ENCODE results near the gene CADPS2. TPM values are rescaled to one million over a fixed set of nuclear protein-coding genes. Genes with fewer than 3 reads are reported as not detected.

CADPS2 gene
- total and polyA plus RNA-seq, 2 of the 8 experiments (the other 6 are each of a cell fraction or from before 2014, with no cell fraction given), result 8.9 to 22.3 TPM

DNA sequence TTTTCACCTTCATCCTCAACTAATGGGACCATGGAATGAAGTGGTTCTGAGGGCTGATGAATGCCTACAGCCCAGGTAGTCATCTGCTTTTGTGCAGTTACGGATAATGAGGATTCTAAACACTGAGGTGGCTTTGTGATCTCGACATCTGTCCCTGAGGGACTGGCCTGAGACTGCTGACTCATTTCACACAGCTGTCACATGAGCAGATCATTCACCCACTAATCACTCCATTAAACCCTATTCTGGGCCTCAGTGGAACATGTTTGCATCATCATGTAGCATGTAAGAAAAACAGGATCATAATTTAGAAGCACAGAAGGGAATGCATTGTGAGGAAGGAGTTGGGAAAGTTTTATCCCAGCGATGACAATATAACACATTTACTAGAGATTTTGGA, 502.3 kb downstream of the CADPS2 start:
- no peak overlapping the region for H2BK12ac ChIP-seq (ENCODE audit: low read depth, low read length)
- H3K9ac ChIP-seq (replicated peaks in 1 of 4; ENCODE audit: extremely low read depth in 1 of 4, low read depth in 3 of 4, low read length in 3 of 4), result no peak overlapping the region
- no peak for TF ChIP-seq GTF2F1 (IDR thresholded peaks at IDR 0.05; ENCODE audit: borderline replicate concordance, low read depth, low read length)
- no peak for TF ChIP-seq EGR1 (IDR thresholded peaks at IDR 0.05; ENCODE audit: borderline replicate concordance, low read depth, low read length)
- no peak for TF ChIP-seq PHF8 (conservative IDR thresholded peaks at IDR 0.05; ENCODE audit: low read depth, low read length)
- no peak for TF ChIP-seq GABPA (IDR thresholded peaks at IDR 0.05; ENCODE audit: borderline replicate concordance, insufficient read depth, low read length)
- TF ChIP-seq BCL11A (IDR thresholded peaks at IDR 0.05; ENCODE audit: low read depth in 2 of 2, low read length in 2 of 2), result no peak
- TF ChIP-seq JUND (IDR thresholded peaks at IDR 0.05; ENCODE audit: low read length), result no peak
- no peak for TF ChIP-seq TAF7 (optimal IDR thresholded peaks at IDR 0.05; ENCODE audit: borderline replicate concordance, low read depth, low read length)
- no peak for TF ChIP-seq POU5F1 (IDR thresholded peaks at IDR 0.05; ENCODE audit: low read depth, low read length)
- no peak for TF ChIP-seq BRCA1 (IDR thresholded peaks at IDR 0.05; ENCODE audit: low read depth, low read length)
- TF ChIP-seq CBX5 (IDR thresholded peaks at IDR 0.05; ENCODE audit: low read depth, low read length), result no peak
- TF ChIP-seq HDAC2 (IDR thresholded peaks at IDR 0.05; ENCODE audit: borderline replicate concordance in 1 of 2, low read depth in 2 of 2, low read length in 2 of 2), result no peak
- no peak for TF ChIP-seq EZH2 (IDR thresholded peaks at IDR 0.05; ENCODE audit: low read depth, low read length, severe bottlenecking)
- no peak for TF ChIP-seq ASH2L (IDR thresholded peaks at IDR 0.05; ENCODE audit: low read length)
- no peak for TF ChIP-seq SP2 (IDR thresholded peaks at IDR 0.05; ENCODE audit: low read length)
- TF ChIP-seq POLR2AphosphoS5 (IDR thresholded peaks at IDR 0.05; ENCODE audit: low read depth, low read length), result no peak
- no peak overlapping the region for H2AFZ ChIP-seq (ENCODE audit: low read length)
- H4K5ac ChIP-seq (ENCODE audit: insufficient read length, low read depth, low read length), result no peak overlapping the region
- ChIA-PET CTCF (ENCODE audit: partially characterized antibody) (no interaction called here), POLR2A (ENCODE audit: partially characterized antibody) (no interaction called here)
- no peak overlapping the region for H3K14ac ChIP-seq (ENCODE audit: insufficient read length)
- no peaks in the 10 kb centered on the region for H3K27me3 ChIP-seq (replicated peaks in 1 of 4; ENCODE audit: control insufficient read depth in 3 of 4, extremely low read depth in 1 of 4, insufficient read depth in 3 of 4, low read length in 3 of 4)
- H2BK20ac ChIP-seq (ENCODE audit: low read length), result no peak overlapping the region
- WGBS, 2 experiments (ENCODE audit: extremely low coverage in 1 of 2, insufficient coverage in 1 of 2, insufficient read length in 1 of 2, insufficient replicate concordance in 2 of 2, low coverage in 1 of 2, low lambda C conversion rate in 2 of 2, missing lambda C conversion rate in 1 of 2), result 57% methylated on average over 3 of the region's 3 CpGs; no CpG with 5 or more reads in 1 of the 2 experiments
- H3K4me1 ChIP-seq (replicated peaks in 1 of 4; ENCODE audit: control insufficient read depth in 3 of 4, insufficient read depth in 4 of 4, low read length in 3 of 4), result peaks cover 2 to 5% (median 2%) of the 10 kb centered on the region in 4 experiments; a peak in 5 of 7 replicates
- no peak for FAIRE-seq
- H2BK5ac ChIP-seq (ENCODE audit: low read depth, low read length), result no peak overlapping the region
- H3K4ac ChIP-seq (replicated peaks; ENCODE audit: insufficient read length, low read depth, low read length), result no peak overlapping the region
- no peaks in the 10 kb centered on the region for H4K20me1 ChIP-seq (replicated peaks in 1 of 2; ENCODE audit: control insufficient read depth in 1 of 2, insufficient read depth in 2 of 2, low read length in 2 of 2)
- no peak for DNase-seq (ENCODE audit: low read depth in 1 of 2, low spot score in 2 of 2)
- H3K18ac ChIP-seq (ENCODE audit: extremely low read depth, low read length), result no peak overlapping the region
- no peak overlapping the region for H3K27ac ChIP-seq (ENCODE audit: low read depth, low read length)
- H3K23me2 ChIP-seq (ENCODE audit: low read depth, low read length), result no peaks in the 10 kb centered on the region
- no peak overlapping the region for H4K91ac ChIP-seq (replicated peaks; ENCODE audit: insufficient read length, low read length)
- H2BK15ac ChIP-seq (ENCODE audit: low read length), result no peak overlapping the region
- no peaks in the 10 kb centered on the region for H3K9me3 ChIP-seq (ENCODE audit: insufficient read depth in 2 of 2, low read depth in 1 of 2, low read length in 1 of 2)
- H3K79me2 ChIP-seq (ENCODE audit: control insufficient read depth in 1 of 2, insufficient read depth in 2 of 2, low read length in 2 of 2), result no peaks in the 10 kb centered on the region
- H3K4me2 ChIP-seq (ENCODE audit: insufficient read depth in 1 of 2, low read depth in 2 of 2, low read length in 2 of 2), result no peak overlapping the region
- no peak overlapping the region for H3K56ac ChIP-seq (replicated peaks; ENCODE audit: insufficient read length, low read depth, low read length)
- no peak overlapping the region for H3K23ac ChIP-seq (ENCODE audit: insufficient read length)
- no peaks in the 10 kb centered on the region for H3K36me3 ChIP-seq (ENCODE audit: control insufficient read depth in 2 of 4, insufficient read depth in 4 of 4, low read length in 3 of 4)
- no peak overlapping the region for H2AK5ac ChIP-seq (ENCODE audit: low read depth, low read length)
- no peaks in the 10 kb centered on the region for H3K79me1 ChIP-seq (ENCODE audit: low read depth, low read length)
- H4K8ac ChIP-seq (ENCODE audit: extremely low read depth, insufficient read depth, low read length), result no peak overlapping the region
- H3K4me3 ChIP-seq (ENCODE audit: extremely low read depth in 1 of 4, insufficient read depth in 2 of 4, low read depth in 3 of 4, low read length in 4 of 4), result no peak overlapping the region
- H2BK120ac ChIP-seq (replicated peaks; ENCODE audit: low read depth, low read length), result no peak overlapping the region

Data from H1 (cell line).